HG03442 (cell line): ENCODE results near the gene MOCOS.
"Not testable (repeated sequence)": the region's sequence is repeated elsewhere in the genome, so short reads cannot be mapped to it uniquely, and the experiment has no call there.

Source experiments
- ATAC-seq: cut with Tn5 transposase; IDR thresholded peaks from one replicate; pipeline ENCODE4 v1.9.1; 2021; ENCODE audit warnings: mild to moderate bottlenecking, moderate library complexity; ENCODE audit not compliant: unreplicated experiment

Gene MOCOS

GRCh38 chr18:36200354-36200771, 13.1 kb downstream of the MOCOS start:
- no peak for ATAC-seq

GRCh38 chr18:36201765-36202164, 14.5 kb downstream of the MOCOS start:
- ATAC-seq, result no peak

DNA sequence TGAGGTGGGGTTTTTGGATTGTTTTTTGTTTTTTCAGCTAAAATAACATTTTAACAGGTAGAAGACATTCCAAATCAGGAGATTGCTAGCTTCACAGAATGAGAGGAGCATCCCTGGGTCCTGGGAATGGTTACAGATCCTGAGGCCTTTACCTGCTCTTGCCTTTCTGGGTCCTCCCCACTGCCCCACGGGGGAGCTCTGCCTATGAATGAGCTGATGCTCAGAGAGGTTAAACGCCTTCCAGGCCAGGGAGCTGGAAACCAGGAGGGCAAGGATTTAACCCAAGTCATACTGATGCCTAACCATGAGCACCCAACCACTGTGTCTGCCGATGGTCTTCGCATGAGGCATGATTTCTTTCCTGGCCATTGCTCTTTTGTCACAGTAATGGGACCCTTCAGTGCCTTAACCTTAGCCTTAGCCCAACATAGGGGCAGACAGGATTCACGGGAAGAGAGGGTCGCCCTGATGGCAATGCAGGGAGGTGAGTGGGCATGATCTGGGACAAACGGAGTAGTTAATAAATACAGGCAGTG, 16.1 kb downstream of the MOCOS start:
- no peak for ATAC-seq

GRCh38 chr18:36205166-36205565, 17.9 kb downstream of the MOCOS start:
- ATAC-seq, result no peak

DNA sequence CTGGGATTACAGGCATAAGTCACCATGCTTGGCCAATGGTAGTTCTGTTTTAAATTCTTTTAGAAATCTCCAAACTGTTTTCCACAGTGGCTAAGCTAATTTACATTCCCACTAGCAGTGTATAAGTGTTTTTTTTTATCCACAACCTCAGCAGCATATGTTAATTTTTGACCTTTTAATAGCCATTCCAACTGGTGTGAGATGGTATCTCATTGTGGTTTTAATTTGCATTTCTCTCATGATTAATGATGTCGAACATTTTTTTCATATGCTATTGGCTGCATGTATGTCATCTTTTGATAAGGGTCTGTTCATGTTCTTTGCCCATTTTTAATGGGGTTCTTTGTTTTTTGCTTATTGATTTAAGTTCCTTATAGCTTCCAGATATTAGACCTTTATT, 20.0 kb downstream of the MOCOS start:
- ATAC-seq, result no peak

GRCh38 chr18:36207969-36208368, 20.7 kb downstream of the MOCOS start:
- ATAC-seq, result not testable (repeated sequence)

- ATAC-seq, result no peak
Observed at GRCh38 chr18:36211612-36212065, 24.3 kb downstream of the MOCOS start.

- no peak for ATAC-seq
Observed at GRCh38 chr18:36212301-36213171, 25.2 kb downstream of the MOCOS start.

- no peak for ATAC-seq
Observed at GRCh38 chr18:36214811-36215210, 27.5 kb downstream of the MOCOS start.

- ATAC-seq, result no peak
Observed at GRCh38 chr18:36215577-36215976, 28.3 kb downstream of the MOCOS start.

GRCh38 chr18:36217348-36217747, 30.1 kb downstream of the MOCOS start:
- ATAC-seq, result no peak

GRCh38 chr18:36229188-36229587, 41.9 kb downstream of the MOCOS start:
- no peak for ATAC-seq

DNA sequence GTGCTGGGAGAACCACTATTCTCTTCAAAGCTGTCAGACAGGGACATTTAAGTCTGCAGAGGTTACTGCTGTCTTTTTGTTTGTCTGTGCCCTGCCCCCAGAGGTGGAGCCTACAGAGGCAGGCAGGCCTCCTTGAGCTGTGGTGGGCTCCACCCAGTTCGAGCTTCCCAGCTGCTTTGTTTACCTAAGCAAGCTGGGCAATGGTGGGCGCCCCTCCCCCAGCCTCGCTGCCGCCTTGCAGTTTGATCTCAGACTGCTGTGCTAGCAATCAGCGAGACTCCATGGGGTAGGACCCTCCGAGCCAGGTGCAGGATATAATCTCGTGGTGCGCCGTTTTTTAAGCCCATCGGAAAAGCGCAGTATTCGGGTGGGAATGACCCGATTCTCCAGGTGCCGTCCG, 53.2 kb downstream of the MOCOS start:
- not testable (repeated sequence) for ATAC-seq

GRCh38 chr18:36241831-36242230, 54.5 kb downstream of the MOCOS start:
- ATAC-seq, result no peak

DNA sequence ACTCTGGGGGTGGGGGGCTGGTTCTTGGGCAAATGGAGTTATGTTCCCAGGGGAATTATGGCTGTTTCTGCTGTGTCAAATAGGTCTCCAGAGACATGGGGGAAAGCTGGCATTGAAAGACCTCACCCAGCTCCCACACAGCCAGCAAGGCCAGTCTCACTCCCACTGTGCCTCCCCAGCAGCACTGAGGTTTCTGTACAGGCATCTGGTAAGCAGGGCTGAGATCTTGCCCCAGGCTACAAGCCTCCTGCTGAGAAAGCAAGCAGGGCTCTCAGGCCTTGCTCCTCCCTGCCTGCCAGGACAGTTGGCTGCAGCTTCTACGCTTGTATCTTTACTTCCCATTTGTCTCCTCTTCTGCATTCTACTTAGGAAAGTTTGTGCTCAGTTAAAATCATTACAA, 59.7 kb downstream of the MOCOS start:
- no peak for ATAC-seq

- no peak for ATAC-seq
Observed at GRCh38 chr18:36249392-36249791, 62.1 kb downstream of the MOCOS start.

DNA sequence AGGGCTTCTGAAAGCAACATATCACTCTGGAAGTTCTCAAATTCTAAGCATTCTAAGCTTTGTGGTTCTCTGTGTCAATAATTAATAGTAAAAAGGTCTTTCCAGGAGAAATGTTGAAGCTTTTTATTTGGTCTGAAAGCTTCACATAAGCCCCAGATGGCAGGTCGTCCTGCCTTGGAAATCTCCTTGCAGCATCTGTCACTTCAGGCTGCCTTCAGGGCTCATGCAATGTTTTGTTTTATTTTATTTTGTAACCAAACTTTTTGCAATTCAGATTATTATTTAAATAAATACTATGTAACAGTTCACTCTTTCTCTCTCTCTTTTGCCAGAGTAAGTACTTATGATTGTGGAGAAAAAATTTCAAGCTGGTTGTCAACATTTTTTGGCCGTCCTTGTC, 63.5 kb downstream of the MOCOS start:
- ATAC-seq, result no peak

GRCh38 chr18:36255072-36255698, 67.9 kb downstream of the MOCOS start:
- no peak for ATAC-seq

DNA sequence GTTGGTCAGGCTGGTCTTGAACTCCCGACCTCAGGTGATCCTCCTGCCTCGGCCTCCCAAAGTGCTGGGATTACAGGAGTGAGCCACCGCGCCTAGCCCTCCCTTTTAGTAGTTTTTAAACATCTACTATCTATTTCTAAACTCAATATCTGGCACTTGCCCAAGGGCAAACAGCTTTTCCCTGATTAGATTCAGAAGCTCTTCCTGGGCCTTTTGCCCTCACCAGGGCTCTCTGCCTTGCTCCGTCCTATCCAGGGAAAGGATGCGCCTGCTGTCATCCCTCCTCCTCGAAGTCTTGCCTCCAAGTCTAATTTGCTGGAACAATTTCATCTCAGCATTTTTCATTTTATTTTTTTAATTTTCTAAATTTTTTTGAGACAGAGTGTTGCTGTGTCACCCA, 68.8 kb downstream of the MOCOS start:
- ATAC-seq, result no peak

- no peak for ATAC-seq
Observed at GRCh38 chr18:36262971-36263370, 75.7 kb downstream of the MOCOS start.

GRCh38 chr18:36264283-36264682, 77.0 kb downstream of the MOCOS start:
- ATAC-seq, result no peak

DNA sequence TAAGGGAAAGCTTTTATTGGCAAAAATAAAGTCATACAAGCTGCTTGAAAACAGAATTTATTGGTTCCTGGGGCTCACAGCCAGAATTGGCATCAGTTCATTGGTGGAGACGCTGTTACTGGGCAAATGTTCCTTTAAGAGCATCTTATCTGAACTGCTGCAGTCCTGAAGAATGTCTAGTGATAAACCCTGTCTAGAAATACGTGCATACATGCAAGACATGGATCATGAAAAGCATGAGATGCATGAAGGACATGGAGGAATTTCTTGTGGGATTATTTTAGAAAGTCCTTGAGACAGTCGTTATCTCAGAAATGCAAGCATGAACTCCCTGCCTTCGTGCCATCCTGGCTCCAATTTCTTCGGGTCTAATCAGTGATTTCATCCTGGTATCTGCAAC, 77.7 kb downstream of the MOCOS start:
- no peak for ATAC-seq
